Embryonic facial prominence (tissue), 1 donor: ENCODE results near the gene STIM2.
"Not testable (repeated sequence)": the region's sequence is repeated elsewhere in the genome, so short reads cannot be mapped to it uniquely, and the experiment has no call there.

Source experiments
- DNase-seq: peaks from one replicate; pipeline ENCODE4 v3.0.0-alpha.2; 2016; ENCODE audit errors: extremely low spot score

Gene STIM2

DNA sequence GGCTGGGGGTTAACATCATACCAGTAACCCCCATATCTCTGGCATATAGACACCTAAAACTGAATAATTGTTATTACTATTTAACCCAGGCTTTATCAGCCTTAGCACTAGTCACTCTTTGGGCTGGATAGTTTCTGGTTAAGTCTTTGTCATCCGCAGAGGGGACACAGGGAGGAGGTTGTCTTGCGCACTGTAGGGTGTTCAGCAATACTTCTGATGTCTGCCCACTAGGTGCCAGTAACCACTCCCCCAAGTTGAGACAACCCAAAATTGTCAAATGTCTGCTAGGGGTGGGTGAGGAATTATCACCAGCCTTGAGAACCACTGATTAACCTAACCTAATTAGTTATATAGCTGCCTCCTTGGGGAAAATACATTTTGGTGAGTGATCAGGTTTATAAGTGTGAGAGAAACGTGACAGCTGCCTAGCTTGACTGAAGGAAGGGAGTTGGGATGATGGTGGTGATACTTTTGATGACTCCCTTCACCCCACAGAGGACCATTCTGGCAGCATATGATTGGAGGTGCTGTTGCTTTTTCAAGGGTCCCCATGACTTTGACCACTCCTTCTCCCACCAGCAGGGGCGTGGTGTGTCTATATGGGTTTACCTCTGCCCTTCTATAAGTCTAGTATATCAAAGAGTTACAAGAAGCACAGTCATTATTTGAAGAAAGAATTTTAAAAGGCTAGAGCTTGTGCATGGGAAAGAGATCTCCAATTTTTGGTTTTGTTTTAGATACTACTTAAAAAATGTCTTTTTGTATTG lies 140.9 kb downstream of the STIM2 start:
- no peak for DNase-seq

DNA sequence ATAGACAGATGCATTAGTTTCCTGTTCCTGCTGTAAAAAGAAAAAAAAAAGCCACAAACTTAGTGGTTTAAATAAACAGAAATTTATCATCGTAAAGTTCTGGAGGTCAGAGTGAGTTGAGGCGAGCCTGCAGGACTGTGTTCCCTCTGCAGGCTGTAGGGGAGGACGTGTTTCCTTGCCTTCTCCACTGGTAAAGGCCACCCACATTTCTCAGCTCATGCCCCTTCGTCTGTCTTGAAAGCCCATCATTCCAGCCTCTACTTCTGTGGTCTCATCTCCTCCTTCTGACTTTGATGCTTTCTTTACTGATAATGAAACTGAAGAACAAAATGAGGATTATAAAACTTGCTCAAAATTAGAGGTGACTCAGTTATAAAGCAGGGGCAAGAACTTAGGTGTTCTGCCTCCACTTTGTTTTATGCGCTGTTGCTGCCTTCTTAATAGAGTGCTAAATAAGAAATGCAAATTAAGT lies 143.0 kb downstream of the STIM2 start:
- no peak for DNase-seq

DNA sequence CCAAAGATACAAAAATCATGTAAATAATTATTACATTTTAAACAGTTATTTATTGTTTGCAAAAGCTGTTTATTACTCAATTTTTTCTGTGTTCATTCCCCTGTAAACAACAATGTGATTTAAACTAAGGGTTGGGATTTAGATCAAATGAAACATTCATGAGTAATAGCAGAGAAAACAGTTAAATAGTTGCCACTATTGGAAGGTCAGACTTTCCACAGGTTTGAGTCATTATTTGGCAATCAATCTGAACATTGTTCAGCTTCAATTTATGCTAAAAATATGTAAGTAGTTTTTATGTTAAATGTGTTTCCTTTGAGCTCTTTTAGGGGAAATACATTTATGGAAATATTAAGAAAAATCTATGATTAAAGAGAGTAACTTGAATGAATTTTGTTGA lies 144.9 kb downstream of the STIM2 start:
- no peak for DNase-seq

DNA sequence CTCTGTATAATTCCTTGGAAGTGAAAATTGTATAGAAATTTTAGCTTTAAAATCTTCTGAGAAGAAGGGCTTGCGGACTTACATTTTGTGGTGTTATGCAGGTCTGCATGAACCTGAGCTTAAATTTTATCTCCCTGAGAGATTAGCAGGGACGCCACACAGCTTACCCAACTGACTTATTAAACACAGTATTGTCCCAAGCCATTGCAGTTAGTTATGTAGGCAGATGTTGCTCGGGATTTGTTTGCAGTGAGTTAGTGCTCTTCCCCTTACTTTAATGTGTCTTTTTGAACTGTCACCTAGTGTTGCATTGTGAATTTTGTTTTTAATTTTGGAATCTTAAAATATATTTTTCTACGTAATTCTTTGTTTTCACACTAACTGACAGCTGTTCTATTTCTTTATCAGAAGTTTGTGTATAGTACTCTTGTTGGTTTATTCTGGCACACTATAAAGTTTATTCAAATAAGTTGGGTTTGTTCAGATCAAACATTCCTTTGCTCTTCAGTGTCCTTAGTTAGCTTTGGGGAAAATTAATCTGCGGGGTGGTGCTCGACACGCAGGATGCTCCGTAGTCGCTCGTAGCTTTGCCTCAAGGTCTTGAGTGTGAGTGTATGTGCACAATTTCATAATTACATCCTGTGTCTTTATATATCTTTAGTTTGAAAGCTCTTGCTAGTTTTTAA lies 145.4 kb downstream of the STIM2 start:
- no peak for DNase-seq

- no peak for DNase-seq
Observed at GRCh38 chr4:27006646-27007045, 146.0 kb downstream of the STIM2 start.

- no peak for DNase-seq
Observed at GRCh38 chr4:27007507-27007906, 146.9 kb downstream of the STIM2 start.

DNA sequence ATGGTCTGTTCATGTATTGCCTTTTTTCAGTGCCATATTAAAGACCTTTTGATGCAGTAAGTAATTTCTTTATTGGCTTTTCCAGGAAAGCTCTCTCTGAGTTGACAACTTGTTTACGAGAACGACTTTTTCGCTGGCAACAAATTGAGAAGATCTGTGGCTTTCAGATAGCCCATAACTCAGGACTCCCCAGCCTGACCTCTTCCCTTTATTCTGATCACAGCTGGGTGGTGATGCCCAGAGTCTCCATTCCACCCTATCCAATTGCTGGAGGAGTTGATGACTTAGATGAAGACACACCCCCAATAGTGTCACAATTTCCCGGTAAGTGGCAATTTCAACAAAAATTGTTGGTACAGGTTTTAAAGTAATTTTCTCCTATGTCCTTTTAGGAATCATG lies 148.0 kb downstream of the STIM2 start:
- DNase-seq, result no peak

- DNase-seq, result no peak
Observed at GRCh38 chr4:27009539-27009938, 148.9 kb downstream of the STIM2 start.

DNA sequence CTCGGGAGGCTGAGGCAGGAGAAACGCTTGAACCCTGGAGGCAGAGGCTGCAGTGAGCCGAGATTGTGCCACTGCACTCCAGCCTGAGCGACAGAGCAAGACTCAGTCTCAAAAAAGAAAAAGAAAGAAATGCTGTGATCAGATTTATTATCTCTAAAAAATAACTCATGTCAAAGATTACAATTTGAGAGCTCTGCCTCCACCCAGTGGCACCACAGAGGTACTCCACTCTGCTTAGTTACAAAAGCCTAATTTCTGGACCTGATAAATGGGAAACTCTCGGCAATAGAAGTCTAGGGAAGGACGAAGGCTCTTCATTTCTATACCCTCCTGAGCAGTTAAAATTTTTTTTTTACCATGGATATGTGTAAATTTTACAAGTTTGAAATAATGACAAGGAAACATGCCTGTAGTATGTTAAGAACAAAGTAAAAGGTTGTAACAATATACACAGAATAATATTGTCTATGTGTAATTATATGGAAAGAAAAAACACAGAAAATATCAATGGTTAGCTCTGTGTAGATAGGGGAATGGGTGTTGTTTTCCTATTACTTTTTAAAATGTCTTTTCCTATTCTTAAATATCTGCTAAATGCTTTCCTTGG lies 149.8 kb downstream of the STIM2 start:
- peak; percentile 56 for DNase-seq

- no peak for DNase-seq
Observed at GRCh38 chr4:27011401-27011800, 150.8 kb downstream of the STIM2 start.

GRCh38 chr4:27013012-27013411 lies 152.4 kb downstream of the STIM2 start:
- no peak for DNase-seq

- no peak for DNase-seq
Observed at GRCh38 chr4:27016551-27016950, 155.9 kb downstream of the STIM2 start.

- no peak for DNase-seq
Observed at GRCh38 chr4:27017623-27018022, 157.0 kb downstream of the STIM2 start.

GRCh38 chr4:27018076-27018475 lies 157.4 kb downstream of the STIM2 start:
- DNase-seq, result no peak

DNA sequence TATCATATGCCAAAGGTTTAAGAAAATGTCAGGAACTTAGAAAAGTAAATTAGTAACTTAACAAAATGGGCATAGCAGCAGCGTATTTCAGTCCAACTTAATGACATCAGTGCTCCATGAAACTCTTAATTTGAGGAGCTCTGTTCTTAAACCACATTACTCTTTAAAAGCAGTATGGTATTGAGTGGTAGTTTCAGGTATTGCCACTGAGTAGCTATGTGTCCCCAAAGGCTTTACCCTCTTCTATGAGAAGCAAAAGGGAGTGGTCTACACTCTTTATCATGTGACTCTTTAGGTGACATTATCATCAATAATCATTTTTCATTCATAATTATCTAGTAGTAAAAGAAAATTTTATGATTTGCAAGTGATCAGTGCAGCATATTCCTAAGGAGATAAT lies 158.3 kb downstream of the STIM2 start:
- no peak for DNase-seq

DNA sequence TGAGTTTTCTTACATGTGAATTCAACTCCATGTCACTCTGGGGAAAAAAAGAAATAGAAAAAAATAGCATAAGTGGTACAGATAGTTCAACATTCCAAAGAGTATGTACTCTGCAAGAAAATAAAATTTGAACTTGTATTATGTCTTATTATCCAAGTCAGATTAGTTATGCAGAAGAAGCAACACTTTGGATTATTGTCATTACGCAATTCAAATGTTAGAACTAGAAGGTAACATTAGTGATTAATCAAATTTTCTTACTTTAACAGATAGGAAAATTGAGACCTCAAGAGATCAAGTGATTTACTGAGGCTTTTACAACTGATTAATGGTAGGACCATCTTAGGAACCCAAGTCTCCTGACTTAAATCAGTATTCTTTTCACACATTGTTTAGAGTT lies 159.1 kb downstream of the STIM2 start:
- no peak for DNase-seq

- DNase-seq, result no peak
Observed at GRCh38 chr4:27020203-27020602, 159.6 kb downstream of the STIM2 start.

DNA sequence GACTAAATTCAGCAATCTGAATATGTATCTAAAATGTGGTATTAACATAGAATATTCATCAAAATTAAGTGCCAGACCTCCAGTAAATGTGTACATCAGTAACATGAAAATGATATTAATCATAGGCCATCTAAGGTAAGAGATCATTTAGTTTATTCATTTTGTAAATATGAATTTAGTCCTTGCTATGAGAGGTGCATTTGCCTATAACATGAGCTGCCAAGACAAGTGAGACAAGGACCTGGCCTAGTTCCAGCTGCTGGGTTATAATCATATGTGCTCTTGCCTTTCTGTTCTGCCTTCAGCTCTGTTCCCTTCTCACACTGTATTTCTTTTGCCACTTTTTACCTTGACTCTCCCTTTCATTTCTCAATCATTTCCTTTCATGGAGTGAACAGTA lies 160.0 kb downstream of the STIM2 start:
- no peak for DNase-seq

DNA sequence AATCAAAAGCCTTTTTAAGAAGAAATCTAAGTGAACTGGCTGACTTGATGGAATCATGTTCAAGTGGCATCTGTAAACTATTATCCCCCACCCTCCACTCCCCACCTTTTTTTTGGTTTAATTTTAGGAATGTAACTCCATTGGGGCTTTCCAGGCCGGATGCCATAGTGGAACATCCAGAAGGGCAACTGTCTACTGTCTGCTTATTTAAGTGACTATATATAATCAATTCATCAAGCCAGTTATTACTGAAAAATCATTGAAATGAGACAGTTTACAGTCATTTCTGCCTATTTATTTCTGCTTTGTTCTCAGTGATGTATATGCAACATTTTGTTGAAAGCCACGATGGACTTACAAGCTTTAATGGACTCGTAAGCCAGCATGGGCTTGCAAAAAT lies 162.3 kb downstream of the STIM2 start:
- no peak for DNase-seq

DNA sequence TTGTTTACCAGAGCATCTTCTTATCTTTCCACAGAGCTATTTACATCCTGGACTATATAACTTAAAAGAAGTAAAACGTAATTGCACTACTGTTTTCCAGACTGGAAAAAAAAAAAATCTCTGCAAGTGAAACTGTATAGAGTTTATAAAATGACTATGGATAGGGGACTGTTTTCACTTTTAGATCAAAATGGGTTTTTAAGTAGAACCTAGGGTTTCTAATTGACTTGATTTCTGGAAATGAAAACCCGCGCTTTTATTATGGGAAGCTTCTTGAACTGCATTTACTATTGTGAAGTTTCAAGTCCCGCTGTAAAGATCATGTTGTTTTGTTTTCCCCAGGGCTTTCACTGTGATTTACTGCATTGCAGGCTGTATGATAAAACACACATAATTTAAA lies 162.7 kb downstream of the STIM2 start:
- DNase-seq, result no peak

- no peak for DNase-seq
Observed at GRCh38 chr4:27024805-27025204, 164.2 kb downstream of the STIM2 start.

- DNase-seq, result no peak
Observed at GRCh38 chr4:27027428-27027827, 166.8 kb downstream of the STIM2 start.

GRCh38 chr4:27035127-27035526 lies 174.5 kb downstream of the STIM2 start:
- not testable (repeated sequence) for DNase-seq
